Panc1 (cell line): ENCODE results near the gene STPG1. TPM values are rescaled to one million over a fixed set of nuclear protein-coding genes. Genes with fewer than 3 reads are reported as not detected.

ENCODE experiments used
- ATAC-seq: fragments of 200-7000 bp; cut with Tn5 transposase; 2 replicates; pipeline ENCODE4 v1.9.1; 2020; ENCODE audit warnings: mild to moderate bottlenecking, moderate library complexity
- BruUV-seq: library from RNA; stranded (reverse); fragments of 400-500 nt; replicated peaks from 2 replicates; lab custom pipeline; 2021; lab: Mats Ljungman, UMichigan
- CTCF ChIA-PET: fragments of 300-600 bp; sonication (Branson Sonifier 250); formaldehyde crosslinking; loops from one replicate; lab custom pipeline; 2022; ENCODE audit warnings: antibody characterized with exemption; lab: Charles Lee
- POLR2A ChIA-PET: fragments of 300-600 bp; sonication (Branson Sonifier 250); formaldehyde crosslinking; loops from one replicate; lab custom pipeline; 2022; ENCODE audit warnings: antibody characterized with exemption; lab: Charles Lee
- DNase-seq: peaks from one replicate; pipeline ENCODE4 v3.0.0-alpha.2; 2010; ENCODE audit warnings: low read depth, low spot score
- H3K27ac ChIP-seq: 2 replicates; pipeline ENCODE4 v1.5.1; 2011; ENCODE audit warnings: mild to moderate bottlenecking, low read length, inconsistent platforms
- H3K27me3 ChIP-seq: fragments of 200-500 bp; sonication (Bioruptor generic); 2 replicates; pipeline ENCODE4 v1.6.0; 2014; ENCODE audit warnings: low read length, inconsistent platforms; ENCODE audit not compliant: control insufficient read depth, insufficient read depth
- H3K36me3 ChIP-seq: fragments of 200-500 bp; sonication (Bioruptor generic); 2 replicates; pipeline ENCODE4 v1.5.1; 2014; ENCODE audit warnings: inconsistent platforms, mild to moderate bottlenecking, low read length, moderate library complexity; ENCODE audit not compliant: control insufficient read depth, insufficient read depth
- H3K4me1 ChIP-seq: 2 replicates; pipeline ENCODE4 v1.5.1; 2011; ENCODE audit warnings: inconsistent platforms, mild to moderate bottlenecking, low read length, moderate library complexity; ENCODE audit not compliant: control insufficient read depth, insufficient read depth
- H3K4me3 ChIP-seq, 2 experiments: 2 replicates each; pipeline ENCODE4 v1.5.1; 2011 to 2012; ENCODE audit warnings: low read depth in 2 of 2, low read length in 2 of 2, mild to moderate bottlenecking in 2 of 2, inconsistent platforms in 1 of 2, moderate library complexity in 1 of 2
- H3K9me3 ChIP-seq: fragments of 200-500 bp; sonication (Bioruptor generic); 2 replicates; pipeline ENCODE4 v1.5.1; 2014; ENCODE audit warnings: low read depth, mild to moderate bottlenecking, inconsistent platforms, low read length, moderate library complexity; ENCODE audit not compliant: control insufficient read depth, insufficient read depth
- CTCF ChIP-seq: fragments of 450-650 bp; IDR thresholded peaks from 2 replicates; pipeline ENCODE4 v1.5.1; 2017; ENCODE audit warnings: mild to moderate bottlenecking
- POLR2AphosphoS5 ChIP-seq: IDR thresholded peaks from 2 replicates; pipeline ENCODE4 v1.6.1; 2012; ENCODE audit warnings: mild to moderate bottlenecking, low read depth, low read length, moderate library complexity
- SIN3A ChIP-seq: IDR thresholded peaks from 2 replicates; pipeline ENCODE4 v1.6.1; 2012; ENCODE audit warnings: low read depth, mild to moderate bottlenecking, low read length, moderate library complexity, borderline replicate concordance; ENCODE audit not compliant: insufficient read depth
- TCF7L2 ChIP-seq: IDR thresholded peaks from 2 replicates; pipeline ENCODE4 v1.6.1; 2011; ENCODE audit warnings: mild to moderate bottlenecking, low read depth, low read length, inconsistent platforms
- in situ Hi-C: cut with HindIII; loops from 2 replicates; pipeline ENCODE4 v1.10.0; 2016; ENCODE audit warnings: low sequenced_read_pairs, low pct_unique_long_range_greater_than_20kb
- intact Hi-C: fragments of 100-400 bp; cut with micrococcal nuclease; formaldehyde crosslinking; loops from one replicate; pipeline ENCODE4 v1.10.0; 2022; ENCODE audit not compliant: unreplicated experiment
- total RNA-seq: library from RNA; stranded (reverse); gene quantifications from one replicate; pipeline ENCODE4 v1.2.1, GENCODE V29; 2021; ENCODE audit not compliant: unreplicated experiment
- TF ChIP-seq, protein P1 (sequence below), 2 experiments: IDR thresholded peaks; 2 replicates each; pipeline ENCODE4 v1.6.1; 2011 to 2012; ENCODE audit warnings: low read depth in 2 of 2, control low read depth in 1 of 2, low read length in 1 of 2, mild to moderate bottlenecking in 1 of 2, moderate library complexity in 1 of 2; ENCODE audit not compliant: insufficient read depth in 1 of 2

Gene STPG1
- total RNA-seq, 1 experiment from 2014 or later = 9.9 TPM

- CTCF ChIA-PET = no interaction called here
These were observed 44.4 kb downstream of the STPG1 start for GRCh38 chr1:24369199-24369598.

GRCh38 chr1:24366707-24367106, 46.9 kb downstream of the STPG1 start:
- ATAC-seq = no peak
- intact Hi-C loops = no loop called here
- H3K27me3 ChIP-seq = no peaks in the 10 kb centered on the region
- H3K27ac ChIP-seq = no peak overlapping the region
- no TSS peak for BruUV-seq
- no peaks in the 10 kb centered on the region for H3K36me3 ChIP-seq
- no peak for DNase-seq
- no peak overlapping the region for H3K4me3 ChIP-seq
- TF ChIP-seq CTCF = no peak
- TF ChIP-seq POLR2AphosphoS5 = no peak
- TF ChIP-seq SIN3A = no peak
- TF ChIP-seq, protein P1, sequence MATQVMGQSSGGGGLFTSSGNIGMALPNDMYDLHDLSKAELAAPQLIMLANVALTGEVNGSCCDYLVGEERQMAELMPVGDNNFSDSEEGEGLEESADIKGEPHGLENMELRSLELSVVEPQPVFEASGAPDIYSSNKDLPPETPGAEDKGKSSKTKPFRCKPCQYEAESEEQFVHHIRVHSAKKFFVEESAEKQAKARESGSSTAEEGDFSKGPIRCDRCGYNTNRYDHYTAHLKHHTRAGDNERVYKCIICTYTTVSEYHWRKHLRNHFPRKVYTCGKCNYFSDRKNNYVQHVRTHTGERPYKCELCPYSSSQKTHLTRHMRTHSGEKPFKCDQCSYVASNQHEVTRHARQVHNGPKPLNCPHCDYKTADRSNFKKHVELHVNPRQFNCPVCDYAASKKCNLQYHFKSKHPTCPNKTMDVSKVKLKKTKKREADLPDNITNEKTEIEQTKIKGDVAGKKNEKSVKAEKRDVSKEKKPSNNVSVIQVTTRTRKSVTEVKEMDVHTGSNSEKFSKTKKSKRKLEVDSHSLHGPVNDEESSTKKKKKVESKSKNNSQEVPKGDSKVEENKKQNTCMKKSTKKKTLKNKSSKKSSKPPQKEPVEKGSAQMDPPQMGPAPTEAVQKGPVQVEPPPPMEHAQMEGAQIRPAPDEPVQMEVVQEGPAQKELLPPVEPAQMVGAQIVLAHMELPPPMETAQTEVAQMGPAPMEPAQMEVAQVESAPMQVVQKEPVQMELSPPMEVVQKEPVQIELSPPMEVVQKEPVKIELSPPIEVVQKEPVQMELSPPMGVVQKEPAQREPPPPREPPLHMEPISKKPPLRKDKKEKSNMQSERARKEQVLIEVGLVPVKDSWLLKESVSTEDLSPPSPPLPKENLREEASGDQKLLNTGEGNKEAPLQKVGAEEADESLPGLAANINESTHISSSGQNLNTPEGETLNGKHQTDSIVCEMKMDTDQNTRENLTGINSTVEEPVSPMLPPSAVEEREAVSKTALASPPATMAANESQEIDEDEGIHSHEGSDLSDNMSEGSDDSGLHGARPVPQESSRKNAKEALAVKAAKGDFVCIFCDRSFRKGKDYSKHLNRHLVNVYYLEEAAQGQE (IDR thresholded peaks at IDR 0.05; ENCODE audit: insufficient read depth in 1 of 2, low read depth in 2 of 2, low read length in 1 of 2) = no peak
- H3K4me1 ChIP-seq = peaks cover 19% of the 10 kb centered on the region
- H3K9me3 ChIP-seq = no peaks in the 10 kb centered on the region
- CTCF ChIA-PET = interaction anchor here (0.5 kb wide), 1 partner anchor 56 kb away, joined by 4 read pairs; no protein-coding TSS in a partner anchor
- in situ Hi-C loops = no loop called here
- POLR2A ChIA-PET = no interaction called here

More at GRCh38 chr1:24369199-24369598, 44.4 kb downstream of the STPG1 start:
- intact Hi-C loops (no loop called here), in situ Hi-C loops (no loop called here)
- ATAC-seq (no peak), DNase-seq (no peak)
- Histone ChIP-seq H3K27me3 (no peaks in the 10 kb centered on the region), H3K4me3 (no peak overlapping the region), H3K27ac (no peak overlapping the region), H3K9me3 (no peaks in the 10 kb centered on the region), H3K36me3 (no peaks in the 10 kb centered on the region), H3K4me1 (peaks cover 26% of the 10 kb centered on the region)
- POLR2A ChIA-PET = no interaction called here
- BruUV-seq = no TSS peak
- TF ChIP-seq CTCF (no peak), TCF7L2 (no peak), SIN3A (no peak), POLR2AphosphoS5 (no peak)
- TF ChIP-seq, protein P1 (IDR thresholded peaks at IDR 0.05; ENCODE audit: insufficient read depth in 1 of 2, low read depth in 2 of 2, low read length in 1 of 2) = no peak
